Measurements from ENCODE around the gene ANKRD40.

ANKRD40 gene

DNA sequence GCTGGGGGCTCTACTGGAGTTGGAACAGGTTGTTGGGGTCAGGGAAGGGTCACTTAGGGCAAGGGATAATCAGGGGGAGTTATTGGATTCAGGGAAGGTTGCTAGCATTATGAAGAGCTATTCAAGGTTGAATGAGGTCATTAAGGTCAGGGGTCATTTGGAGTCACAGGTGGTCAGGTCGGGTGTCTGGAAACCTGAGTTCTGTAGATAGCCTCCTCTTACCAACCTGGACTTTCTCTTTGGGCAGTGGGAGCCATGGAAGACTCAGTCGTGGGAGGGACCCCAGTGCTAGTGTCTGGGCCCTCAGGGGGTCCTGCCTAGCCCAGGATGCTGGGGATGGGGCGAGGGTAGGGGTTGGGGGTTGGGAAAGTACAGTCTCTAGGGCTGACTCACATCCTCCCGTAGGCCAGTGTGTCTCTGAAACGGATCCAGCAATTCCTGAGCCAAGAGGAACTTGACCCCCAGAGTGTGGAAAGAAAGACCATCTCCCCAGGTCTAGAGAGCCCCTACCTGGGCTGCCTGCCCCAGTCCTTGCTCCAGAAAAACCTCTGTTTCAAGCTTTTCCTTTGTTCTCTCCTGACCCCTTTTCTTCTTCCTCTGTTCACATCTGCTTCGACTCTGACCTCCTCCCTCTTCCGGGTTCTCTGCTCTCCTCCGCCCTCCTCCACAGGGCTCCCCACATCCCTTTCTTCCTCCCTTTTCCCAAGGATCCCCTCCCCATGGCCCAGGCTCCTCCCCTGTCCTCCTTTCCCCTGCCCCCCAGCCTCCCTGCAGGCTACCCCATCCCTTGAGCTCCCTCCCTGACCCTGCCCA, 39.5 kb downstream of the ANKRD40 start:
- no peak for DNase-seq

GRCh38 chr17:50667259-50668024, 40.3 kb downstream of the ANKRD40 start:
- DNase-seq: no peak

GRCh38 chr17:50666316-50666715, 41.4 kb downstream of the ANKRD40 start:
- no peak for DNase-seq

GRCh38 chr17:50665838-50666237, 41.9 kb downstream of the ANKRD40 start:
- DNase-seq: no peak

DNA sequence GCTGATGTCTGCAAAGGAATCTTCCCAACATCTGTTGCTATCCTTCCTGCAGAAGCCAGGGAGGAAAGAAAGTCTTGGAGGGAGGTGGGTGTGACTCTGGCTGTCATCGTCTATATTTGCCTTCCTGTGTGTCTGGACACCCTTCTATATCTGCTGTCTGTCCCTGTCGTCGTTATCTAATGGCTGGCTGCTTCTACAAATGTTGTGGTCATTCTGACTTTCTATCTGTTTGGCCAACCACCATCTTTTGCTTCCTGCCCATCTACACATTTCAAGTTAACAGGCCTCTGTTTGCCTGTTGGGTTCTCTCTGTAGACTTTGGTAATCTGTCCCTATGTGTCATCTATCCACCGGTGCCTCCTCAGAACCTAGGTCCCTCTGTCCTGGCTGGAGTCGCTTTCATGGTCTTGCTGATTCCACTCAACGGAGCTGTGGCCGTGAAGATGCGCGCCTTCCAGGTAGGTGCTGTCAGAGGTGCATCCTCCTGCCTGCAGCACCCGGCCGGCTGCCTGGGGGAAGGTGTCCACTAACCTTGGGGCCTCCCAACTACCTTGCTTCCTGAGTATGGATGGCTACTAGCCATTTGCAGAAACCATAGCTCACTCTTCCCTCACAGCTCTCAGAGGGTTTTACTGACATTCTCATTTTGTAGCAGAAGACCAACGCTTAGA, 42.8 kb downstream of the ANKRD40 start:
- no peak for DNase-seq

GRCh38 chr17:50663812-50664374, 43.8 kb downstream of the ANKRD40 start:
- DNase-seq: no peak

- no peak for DNase-seq
These were observed 45.0 kb downstream of the ANKRD40 start for GRCh38 chr17:50662632-50663225.

GRCh38 chr17:50661795-50662391, 45.8 kb downstream of the ANKRD40 start:
- peak in 1 of 5 donors; percentile 87 for DNase-seq

- no peak for DNase-seq
These were observed 46.4 kb downstream of the ANKRD40 start for GRCh38 chr17:50661348-50661747.

GRCh38 chr17:50660887-50661345, 46.8 kb downstream of the ANKRD40 start:
- DNase-seq: no peak

- DNase-seq: no peak
These were observed 47.5 kb downstream of the ANKRD40 start for GRCh38 chr17:50660042-50660886.

- no peak for DNase-seq
These were observed 48.5 kb downstream of the ANKRD40 start for GRCh38 chr17:50659179-50659578.

DNA sequence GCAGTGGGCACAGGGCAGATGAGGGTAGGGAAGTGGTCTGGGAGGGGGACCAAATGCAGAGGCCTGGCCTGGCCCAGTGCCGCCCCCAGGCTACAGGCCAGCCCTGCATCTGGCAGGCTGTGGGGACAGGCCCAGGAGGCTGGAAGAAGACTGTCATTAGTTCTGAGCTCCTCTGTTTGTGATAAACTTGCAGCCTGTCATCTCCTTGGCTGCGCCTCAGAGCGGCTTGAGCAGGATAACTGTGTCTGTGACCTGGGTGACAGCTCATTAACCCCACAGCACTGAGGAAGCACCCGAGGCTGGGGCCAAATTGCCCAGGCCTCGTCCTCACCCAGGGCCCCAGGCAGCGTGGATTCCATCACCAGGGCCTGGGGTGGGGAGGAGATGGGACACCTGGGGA, 49.1 kb downstream of the ANKRD40 start:
- DNase-seq: no peak

- DNase-seq: no peak
These were observed 50.1 kb downstream of the ANKRD40 start for GRCh38 chr17:50657627-50658026.

- no peak for DNase-seq
These were observed 50.7 kb downstream of the ANKRD40 start for GRCh38 chr17:50657054-50657453.

GRCh38 chr17:50656509-50656908, 51.2 kb downstream of the ANKRD40 start:
- DNase-seq: no peak

- no peak for DNase-seq
These were observed 54.0 kb downstream of the ANKRD40 start for GRCh38 chr17:50653738-50654137.

GRCh38 chr17:50651661-50652060, 56.1 kb downstream of the ANKRD40 start:
- no peak for DNase-seq

GRCh38 chr17:50649042-50649908, 58.4 kb downstream of the ANKRD40 start:
- no peak for DNase-seq

DNA sequence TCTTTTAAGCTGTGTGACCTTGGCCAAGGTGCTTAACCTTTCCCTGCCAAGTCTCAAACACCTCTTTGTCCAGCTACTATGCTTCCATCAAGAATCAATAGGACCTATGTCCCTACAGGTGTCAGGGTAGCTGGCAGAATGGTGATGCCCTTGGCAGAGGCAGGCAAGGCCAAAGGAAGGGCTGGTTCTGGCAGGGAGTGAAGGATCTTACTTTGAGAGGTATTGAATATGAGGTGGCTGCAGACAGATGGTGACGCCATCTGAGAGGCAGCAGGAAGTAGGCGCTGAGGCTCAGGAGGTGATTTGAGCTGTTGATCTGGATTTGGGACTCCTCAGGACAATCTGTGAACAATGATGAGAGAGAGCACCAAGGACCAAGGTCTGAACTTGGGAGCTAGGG, 60.5 kb downstream of the ANKRD40 start:
- no peak for DNase-seq

All from T-helper 1 cell (primary cell).